GM19240 (cell line): ENCODE measurements around the gene CCDC167.
"Not testable (repeated sequence)": the region's sequence is repeated elsewhere in the genome, so short reads cannot be mapped to it uniquely, and the experiment has no call there.

Source experiments
- DNase-seq: peaks from one replicate; pipeline ENCODE4 v3.0.0; 2011; ENCODE audit warnings: low spot score; ENCODE audit not compliant: insufficient read length

The CCDC167 gene

DNA sequence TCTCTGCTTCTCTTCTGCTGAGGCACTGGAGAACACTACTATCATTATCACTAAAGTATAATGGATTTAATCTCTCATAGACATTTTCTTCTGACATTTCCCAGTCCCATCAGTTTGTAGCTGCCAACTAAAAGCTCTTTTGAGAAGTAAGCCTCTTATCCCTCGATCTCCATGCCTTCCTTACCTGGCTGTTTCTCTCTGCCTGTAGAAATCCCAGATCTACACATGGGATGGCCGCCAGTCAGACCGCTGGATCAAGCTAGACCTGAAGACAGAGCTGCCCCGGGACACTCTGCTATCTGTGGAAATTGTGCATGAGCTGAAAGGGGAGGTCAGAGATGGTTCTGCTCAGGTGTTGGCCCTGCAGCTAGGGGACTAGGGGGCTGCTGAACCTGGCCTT lies 25.4 kb downstream of the CCDC167 start:
- DNase-seq: no peak

DNA sequence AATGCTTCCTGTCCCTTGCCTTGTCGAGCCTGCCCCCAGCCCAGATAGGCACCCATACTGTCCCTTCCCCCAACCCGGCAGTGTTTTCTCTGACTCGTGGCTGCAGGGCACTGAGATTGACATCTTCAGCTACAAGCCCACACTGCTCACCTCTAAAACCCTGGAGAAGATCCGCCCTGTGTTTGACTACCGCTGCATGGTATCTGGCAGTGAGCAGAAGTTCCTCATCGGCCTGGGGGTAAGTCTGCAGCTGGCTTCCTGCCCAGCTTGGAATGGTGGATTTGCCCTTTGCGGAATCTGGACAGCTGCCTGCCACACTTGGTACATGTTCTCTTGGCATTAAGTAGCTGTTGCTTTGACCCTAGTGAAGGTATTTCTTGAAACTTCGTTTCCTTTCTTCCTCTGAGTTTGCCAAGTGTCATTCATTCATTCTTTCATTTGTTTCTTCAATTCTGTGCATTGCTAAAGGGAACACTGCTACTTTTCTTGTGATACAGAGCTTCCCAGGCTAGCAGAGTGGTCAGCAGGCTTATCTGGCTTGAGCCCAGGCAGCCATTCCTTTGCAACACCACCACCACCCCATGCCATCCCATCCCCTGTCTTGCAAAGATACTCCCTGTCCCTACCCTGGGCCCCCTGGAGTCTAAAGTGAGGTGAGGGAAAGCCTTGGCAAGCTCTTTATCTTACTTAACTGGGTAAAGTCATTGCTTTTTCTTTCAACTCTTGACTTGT lies 26.2 kb downstream of the CCDC167 start:
- no peak for DNase-seq

GRCh38 chr6:37467718-37468117 lies 32.0 kb downstream of the CCDC167 start:
- no peak for DNase-seq

DNA sequence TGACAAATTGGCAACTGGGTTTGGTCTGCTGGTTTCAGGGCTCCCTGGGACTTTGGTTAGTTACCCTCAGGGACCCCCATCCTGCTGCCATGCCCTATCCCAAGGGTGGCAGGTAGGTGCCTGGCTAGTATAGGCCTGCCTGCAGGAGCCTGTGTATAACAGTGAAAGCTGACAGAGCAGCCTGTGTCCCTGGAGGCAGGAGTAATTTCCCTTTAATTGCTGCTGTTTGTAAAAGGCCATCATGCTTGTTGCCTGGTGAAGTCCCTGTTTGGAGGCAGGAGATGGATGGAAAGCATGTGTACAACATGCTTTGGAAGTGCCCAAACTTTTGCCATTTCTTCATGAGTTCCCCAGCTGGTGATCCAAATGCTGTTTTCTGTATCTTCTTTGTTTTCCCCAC lies 36.6 kb downstream of the CCDC167 start:
- no peak for DNase-seq

DNA sequence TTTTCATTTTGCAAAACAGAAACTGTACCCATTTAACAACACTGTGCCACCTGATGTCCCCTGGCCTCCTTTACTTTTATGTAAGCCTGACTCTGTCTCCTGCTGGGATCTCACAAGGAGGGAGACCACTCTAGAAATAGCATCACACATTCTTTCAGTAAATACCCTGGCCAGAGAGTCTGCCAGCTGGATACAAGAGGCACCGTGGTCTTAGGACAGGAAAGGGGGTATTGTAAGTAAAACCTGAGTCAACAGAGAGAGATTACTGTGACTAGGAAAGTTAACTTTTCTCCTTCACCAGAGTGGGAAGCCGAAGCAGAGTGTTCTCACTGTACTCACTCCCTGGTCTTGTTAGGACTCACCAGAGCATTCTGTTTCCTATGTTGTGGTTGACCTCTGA lies 38.9 kb downstream of the CCDC167 start:
- no peak for DNase-seq

DNA sequence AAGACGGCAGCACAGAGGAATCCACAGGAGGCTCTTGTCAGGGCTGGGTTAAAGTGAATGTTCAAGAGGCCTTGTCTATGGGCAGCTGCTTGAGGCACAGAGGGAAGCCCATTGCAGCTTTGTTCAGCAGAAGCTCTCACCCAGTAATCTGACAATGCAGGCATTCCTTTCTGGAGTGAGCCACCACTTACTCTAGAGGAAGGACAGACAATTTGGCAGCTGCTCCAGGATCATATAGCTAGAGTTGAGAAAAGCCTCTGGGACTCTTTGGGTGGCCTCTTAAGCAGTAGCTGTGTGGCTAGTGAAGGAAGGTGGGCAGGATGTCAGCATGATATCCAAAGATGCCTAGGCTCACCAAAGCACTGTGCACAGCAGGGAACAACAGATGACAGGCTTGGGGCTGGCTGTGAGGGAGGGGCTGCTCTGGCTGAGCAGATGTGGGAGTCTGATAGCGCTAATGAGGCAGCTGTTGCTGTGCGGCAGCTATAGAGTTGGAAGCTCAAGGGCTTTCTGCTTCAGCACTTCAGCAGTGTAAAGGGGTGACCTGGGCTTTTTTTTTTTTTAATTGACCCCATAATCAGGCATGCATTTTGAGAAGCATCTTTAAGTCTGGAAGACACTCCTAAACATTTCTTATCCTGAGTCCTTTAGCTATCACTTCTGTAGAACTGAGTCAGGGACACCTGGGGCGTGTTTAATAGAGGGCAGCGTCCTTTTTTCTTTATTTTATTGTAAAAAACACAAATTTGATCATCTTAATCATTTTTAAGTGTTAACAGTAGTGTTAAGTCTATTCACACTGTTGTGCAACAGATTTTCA lies 39.5 kb downstream of the CCDC167 start:
- DNase-seq: no peak

DNA sequence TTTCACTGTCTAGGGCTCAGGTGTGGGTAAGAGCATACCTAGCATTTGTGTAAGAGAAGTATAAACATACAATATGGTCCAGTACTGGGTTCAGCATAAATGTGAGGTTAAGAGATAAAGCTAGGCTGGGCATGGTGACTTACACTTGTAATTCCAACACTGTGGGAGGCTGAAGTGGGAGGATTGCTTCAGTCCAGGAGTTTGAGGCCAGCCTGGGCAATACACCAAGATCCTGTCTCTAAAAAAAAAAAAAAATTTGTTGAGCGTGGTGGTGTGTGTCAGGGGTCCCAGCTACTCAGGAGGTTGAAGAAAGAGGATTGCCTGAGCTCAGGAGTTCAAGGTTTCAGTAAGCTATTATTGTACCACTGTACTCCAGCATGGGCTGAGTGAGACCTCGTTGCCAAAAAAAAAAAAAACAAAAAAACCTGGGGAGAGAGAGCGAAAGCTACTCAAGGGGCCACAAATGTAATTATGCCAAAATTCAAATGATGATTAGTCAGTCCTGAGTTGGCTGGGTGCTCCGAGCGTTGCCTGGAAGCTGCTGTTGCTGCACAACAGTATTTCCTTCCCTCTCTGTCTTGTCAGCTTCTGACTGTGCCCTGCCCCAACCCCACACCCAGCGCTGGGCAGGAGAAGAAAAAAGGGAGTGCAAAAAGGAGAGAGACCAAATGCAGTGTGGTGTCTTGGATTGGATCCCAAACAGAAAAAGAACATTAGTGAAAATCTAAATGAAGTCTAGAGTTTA lies 42.7 kb downstream of the CCDC167 start:
- no peak for DNase-seq

DNA sequence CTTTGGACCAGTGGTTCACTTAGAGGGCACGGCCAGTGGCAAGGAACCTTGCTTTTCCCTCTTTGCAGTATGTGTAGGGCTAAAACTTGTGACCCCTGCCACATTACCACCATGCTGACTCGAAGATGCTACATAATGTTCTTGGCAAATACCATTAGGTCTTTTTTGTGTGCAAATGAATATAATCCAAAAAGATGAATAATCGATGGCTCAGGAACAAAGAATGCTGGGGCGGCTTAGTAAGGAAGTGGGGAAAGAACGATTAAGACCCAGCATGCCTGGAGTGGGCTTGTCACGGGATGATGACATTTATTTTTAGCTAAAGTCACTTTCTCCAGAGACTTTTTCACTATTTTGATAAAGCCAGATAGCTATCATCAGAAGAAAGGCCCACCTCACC lies 43.6 kb downstream of the CCDC167 start:
- DNase-seq: no peak

DNA sequence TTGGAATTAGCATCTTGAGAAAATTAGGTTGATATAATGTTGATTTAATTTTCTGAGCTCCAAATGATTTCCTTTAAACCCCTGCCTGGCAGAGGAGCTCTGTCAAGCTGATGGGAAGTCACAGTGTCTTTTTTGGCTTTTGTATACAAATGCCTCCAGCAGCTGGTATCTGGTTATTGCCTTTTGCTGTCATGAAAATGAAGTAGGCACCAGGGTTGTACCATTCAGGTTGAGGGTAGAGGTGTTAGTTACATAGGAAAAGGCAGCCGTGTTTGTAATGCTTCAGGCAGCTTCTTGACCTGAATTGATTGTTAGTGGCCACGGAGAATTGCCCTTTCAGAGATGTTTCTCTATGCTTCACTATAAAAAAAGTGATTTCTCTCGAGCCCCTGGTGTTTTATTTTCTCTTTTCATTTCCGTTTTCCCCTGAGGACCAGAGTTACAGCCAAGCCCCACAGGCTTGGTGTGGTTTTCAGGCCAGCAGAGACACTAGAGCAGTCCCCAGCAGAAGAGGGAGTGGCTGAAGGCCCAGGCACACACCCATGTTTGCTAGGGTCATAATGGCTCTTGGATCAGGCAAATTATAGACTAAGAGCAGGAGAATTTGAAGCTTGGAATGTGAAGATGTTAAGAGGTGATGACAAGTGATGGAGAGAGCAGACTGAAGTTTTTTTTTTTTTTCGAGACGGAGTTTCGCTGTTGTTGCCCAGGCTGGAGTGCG lies 45.1 kb downstream of the CCDC167 start:
- DNase-seq: no peak

DNA sequence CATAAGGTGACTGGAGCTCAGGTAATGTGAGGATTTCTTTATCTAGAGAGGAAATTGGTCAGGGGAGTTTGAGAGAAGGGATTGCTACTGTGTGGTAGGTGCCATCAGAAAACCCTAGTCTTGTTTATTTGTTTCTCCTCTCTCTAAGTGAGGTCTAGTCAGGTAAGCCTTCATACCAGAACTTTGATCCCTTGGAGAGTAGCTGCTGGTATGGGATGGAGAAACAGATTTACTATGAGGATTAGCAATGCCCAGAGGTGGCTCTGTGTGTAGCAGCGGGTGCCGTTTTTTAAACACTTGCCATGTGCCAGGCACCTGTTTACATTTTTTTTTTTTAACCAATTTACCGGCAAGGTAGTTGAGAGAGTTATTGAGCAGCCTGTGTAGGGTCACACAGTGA lies 47.2 kb downstream of the CCDC167 start:
- DNase-seq: no peak

- DNase-seq: no peak
These were observed 48.1 kb downstream of the CCDC167 start for GRCh38 chr6:37451441-37452193.

- DNase-seq: no peak
These were observed 49.7 kb downstream of the CCDC167 start for GRCh38 chr6:37449984-37450383.

DNA sequence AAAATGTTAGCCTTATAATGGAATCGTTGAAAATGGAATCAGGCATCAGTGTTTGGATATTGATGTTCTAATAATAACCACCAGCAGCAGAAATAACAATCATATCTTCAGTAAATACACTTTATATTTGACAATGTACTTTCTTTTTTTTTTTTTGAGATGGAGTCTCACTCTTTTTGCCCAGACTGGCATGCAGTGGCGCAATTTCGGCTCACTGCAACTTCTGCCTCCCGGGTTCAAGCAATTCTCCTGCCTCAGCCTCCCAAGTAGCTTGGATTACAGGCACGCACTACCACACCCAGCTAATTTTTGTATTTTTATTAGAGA lies 56.5 kb downstream of the CCDC167 start:
- not testable (repeated sequence) for DNase-seq

DNA sequence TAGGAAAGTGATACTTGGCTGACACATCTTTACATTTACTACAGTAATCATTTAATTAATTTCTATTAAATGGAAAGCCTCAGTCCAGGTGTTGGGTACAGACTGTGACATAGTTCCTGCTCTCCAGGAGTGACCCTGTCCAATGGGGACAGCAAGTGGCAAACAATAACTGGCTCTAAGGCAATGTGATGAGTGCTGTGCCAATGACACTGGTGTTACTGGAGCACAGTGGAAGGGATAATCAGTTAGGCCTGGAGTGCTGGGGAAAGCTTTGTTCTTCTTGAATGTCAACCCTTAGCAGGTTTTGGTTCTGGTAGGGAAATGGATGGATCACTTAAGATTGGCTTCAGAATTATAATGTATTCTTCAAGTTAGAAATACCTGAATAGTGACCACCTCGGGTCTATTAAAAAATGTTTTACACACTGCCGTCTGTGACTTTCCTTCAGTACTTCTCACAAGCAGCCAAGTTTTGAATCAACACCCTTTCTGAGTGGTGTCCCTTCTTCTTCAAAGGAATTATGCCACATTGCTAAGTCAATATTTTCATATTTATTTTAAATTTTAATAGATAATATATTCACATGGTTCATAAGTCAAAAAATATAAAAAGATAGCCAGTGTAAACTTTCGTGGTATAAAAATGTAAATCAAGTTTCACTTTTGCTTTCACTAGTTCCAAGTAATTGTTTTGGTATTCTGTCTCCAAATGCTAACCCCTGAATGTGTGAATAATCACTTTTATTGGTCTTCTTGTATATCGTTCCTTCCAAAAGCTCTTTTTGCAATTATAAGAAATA lies 57.1 kb downstream of the CCDC167 start:
- no peak for DNase-seq

- DNase-seq: no peak
These were observed 58.0 kb downstream of the CCDC167 start for GRCh38 chr6:37441651-37442050.

- DNase-seq: no peak
These were observed 60.8 kb downstream of the CCDC167 start for GRCh38 chr6:37438930-37439329.

DNA sequence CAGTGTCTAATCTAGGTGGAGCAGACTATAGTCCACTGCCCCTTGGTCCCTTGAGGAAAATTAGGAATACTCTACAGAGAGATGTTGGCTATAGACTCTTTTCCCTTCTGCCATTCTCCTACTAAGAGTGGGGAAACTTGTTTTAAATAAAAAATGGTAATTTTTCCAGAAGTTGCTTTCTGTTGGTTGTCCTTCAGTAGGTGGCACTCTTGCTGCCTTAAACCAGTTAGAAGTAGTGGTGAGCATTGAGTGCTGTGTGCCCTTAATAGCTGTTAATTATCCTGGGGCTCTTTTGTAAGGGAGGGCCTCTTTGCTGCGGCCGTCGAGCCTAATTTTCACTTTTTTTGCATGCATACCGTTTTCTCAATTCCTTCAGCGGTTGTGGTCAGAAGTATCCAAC lies 63.9 kb downstream of the CCDC167 start:
- DNase-seq: no peak

DNA sequence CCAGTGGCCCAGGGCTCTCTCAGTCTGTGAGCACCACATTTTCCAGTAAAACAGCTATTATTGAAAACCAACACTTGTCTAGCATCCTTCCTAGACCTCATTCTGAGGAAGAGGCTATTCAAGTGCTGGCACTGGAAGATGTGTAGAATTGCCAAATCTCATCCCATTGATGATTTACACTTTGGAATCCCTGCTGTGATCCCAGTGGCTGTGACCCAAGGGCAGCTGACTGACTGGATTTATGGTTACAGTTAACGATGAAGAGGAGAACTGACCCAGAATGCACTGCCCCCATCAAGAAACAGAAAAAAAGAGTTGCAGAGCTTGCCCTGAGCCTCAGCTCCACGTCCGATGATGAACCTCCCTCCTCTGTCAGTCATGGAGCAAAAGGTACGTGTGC lies 64.3 kb downstream of the CCDC167 start:
- DNase-seq: no peak

GRCh38 chr6:37433657-37434271 lies 65.9 kb downstream of the CCDC167 start:
- no peak for DNase-seq
